Activated CD8-positive, alpha-beta memory T cell treated with anti-CD3 and anti-CD28 coated beads, Interleukin-2, amount 50 U/mL, for 48 hours (primary cell): Measurements from ENCODE around the gene RPL13.

Experiments
- DNase-seq: peaks from one replicate; pipeline ENCODE4 v3.0.0-alpha.2; 2020

The RPL13 gene

GRCh38 chr16:89545831-89546574, 14.5 kb upstream of the RPL13 start:
- no peak for DNase-seq

DNA sequence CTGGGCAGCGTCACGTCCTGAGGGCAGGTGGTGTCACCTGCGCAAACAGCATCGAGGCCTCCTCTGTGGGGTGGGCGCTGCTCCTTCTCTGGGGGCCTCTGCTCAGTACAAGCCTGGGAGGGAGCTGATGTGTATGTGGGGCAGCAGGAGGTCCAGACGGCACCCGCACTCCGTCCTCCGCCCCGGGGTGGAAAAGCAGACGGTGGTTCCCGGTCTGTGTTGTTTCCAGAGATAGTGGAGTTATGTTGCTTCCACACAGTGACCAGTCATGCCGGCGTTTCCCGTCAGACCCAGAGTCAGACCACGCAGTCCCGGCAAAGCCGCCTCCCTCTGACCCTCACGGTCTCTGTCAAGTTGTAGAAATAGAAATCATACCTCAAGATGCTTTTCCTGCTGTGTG, 13.7 kb upstream of the RPL13 start:
- no peak for DNase-seq

GRCh38 chr16:89547291-89547690, 13.2 kb upstream of the RPL13 start:
- no peak for DNase-seq

GRCh38 chr16:89547860-89548259, 12.6 kb upstream of the RPL13 start:
- DNase-seq, result no peak

- no peak for DNase-seq
Observed at GRCh38 chr16:89548344-89549006, 12.0 kb upstream of the RPL13 start.

DNA sequence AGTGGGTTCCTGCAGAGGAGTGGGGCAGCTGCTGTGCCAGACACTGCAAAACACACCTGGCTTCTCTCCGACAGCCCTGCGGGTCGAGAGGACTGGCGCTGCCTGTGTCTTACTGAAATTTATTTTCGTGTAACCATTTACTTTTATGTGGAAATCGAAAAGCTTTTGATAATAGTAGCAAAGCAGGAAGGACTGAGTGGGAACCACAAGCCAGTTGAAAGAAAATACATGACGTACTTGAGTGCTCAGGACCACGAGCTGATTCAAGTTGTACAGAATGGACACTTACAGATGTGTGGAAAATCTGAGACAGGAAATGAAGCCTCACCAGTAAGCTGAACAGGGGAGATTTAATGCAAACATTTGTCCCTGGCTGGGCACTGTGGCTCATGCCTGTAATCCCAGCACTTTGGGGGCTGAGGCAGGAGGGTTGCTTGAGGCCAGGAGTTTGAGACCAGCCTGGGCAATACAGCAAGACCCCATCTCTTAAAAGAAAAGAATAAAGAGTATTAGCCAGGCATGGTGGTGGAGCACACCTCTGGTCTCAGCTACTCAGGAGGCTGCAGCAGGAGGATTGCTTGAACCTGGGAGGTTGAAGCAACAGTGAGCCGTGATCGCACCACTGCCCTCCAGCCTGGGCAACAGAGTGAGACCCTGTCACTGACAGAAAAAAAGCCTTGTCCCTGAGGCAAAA, 11.3 kb upstream of the RPL13 start:
- DNase-seq, result no peak

DNA sequence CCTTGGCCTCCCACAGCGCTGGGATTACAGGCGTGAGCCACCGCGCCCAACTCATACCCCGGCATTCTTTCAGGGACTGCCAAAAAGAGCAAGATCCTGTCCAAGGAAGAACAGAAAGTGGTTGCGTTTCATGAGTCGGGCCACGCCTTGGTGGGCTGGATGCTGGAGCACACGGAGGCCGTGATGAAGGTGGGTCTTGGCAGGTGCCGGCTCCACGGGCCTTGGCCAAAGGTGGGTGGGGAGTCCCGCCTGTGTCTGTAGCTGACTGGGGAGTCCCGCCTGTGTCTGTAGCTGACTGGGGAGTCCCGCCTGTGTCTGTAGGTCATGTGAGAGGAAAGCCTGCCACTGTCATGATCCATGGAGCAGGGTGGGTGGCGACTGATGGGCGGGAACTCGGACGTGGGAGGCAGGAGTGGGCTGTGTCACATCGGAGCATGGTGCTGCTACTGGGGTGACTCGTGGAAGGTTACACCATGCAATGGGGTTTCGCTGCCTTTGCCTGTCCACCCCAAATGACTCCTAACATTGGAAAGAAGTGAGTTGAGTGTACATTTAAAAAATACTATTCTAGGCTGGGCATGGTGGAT, 10.0 kb upstream of the RPL13 start:
- DNase-seq, result no peak

DNA sequence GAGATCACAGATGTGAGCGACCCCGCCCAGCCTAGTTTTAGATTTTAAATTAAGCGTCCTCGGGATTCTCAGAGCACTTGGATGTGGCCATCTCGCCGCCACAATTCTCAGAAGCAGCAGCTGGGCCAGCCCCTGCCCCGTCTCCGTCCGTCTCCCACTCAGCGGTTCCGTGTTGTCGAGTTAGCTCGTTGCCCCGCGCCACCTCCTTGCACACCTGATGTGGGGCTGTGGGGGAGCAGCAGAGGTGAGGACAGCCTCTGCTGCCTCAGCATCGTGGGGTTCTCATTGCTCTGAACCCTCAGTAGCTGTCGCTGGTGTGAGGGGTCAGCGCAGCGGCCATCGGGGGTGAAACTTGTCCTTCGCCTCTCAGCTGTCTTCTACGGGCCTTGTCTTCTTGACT, 8.2 kb upstream of the RPL13 start:
- no peak for DNase-seq

DNA sequence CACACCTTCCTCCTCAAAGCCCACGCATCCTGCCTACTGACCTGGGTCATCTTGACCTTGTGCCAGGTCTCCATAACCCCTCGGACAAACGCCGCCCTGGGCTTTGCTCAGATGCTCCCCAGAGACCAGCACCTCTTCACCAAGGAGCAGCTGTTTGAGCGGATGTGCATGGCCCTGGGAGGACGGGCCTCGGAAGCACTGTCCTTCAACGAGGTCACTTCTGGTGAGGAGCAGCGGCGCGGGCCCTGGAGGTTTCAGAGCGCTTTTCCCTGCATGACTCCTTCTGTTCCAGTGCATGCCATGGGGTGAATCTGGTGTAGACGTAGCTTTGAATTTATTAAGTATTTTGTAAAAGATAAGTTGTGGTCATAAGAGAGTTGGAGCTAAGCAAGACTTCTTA, 7.6 kb upstream of the RPL13 start:
- no peak for DNase-seq

GRCh38 chr16:89553733-89554132, 6.7 kb upstream of the RPL13 start:
- DNase-seq, result no peak

- DNase-seq, result no peak
Observed at GRCh38 chr16:89554343-89554742, 6.1 kb upstream of the RPL13 start.

- no peak for DNase-seq
Observed at GRCh38 chr16:89555265-89555664, 5.2 kb upstream of the RPL13 start.

DNA sequence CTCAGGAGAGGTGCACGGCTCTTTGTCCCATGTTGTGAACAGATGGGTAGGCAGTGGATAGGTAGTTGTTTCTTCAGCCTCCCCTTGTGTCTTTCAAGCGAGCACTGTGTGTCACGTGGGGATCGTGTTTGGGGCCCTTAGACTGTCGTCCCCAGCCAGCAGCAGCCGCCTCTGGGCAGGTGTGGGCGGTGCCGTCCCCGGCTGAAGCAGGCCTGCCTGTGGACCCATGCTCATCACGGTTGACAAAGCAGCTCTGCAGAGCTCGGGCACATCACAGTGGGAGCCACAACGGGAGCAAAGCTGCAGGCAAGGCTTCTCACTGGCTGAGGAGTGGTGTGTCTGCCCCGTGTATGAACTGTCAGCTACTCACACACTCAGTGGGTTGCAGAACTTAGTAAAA, 4.7 kb upstream of the RPL13 start:
- no peak for DNase-seq

GRCh38 chr16:89556750-89557689, 3.5 kb upstream of the RPL13 start:
- peak; percentile 91 for DNase-seq

- no peak for DNase-seq
Observed at GRCh38 chr16:89557690-89558490, 2.6 kb upstream of the RPL13 start.

GRCh38 chr16:89561142-89561883, 831 bp downstream of the RPL13 start:
- no peak for DNase-seq

GRCh38 chr16:89561884-89562599, 1.6 kb downstream of the RPL13 start:
- DNase-seq, result no peak

DNA sequence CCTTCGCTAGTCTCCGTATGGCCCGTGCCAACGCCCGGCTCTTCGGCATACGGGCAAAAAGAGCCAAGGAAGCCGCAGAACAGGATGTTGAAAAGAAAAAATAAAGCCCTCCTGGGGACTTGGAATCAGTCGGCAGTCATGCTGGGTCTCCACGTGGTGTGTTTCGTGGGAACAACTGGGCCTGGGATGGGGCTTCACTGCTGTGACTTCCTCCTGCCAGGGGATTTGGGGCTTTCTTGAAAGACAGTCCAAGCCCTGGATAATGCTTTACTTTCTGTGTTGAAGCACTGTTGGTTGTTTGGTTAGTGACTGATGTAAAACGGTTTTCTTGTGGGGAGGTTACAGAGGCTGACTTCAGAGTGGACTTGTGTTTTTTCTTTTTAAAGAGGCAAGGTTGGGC, 2.5 kb downstream of the RPL13 start:
- DNase-seq, result no peak

DNA sequence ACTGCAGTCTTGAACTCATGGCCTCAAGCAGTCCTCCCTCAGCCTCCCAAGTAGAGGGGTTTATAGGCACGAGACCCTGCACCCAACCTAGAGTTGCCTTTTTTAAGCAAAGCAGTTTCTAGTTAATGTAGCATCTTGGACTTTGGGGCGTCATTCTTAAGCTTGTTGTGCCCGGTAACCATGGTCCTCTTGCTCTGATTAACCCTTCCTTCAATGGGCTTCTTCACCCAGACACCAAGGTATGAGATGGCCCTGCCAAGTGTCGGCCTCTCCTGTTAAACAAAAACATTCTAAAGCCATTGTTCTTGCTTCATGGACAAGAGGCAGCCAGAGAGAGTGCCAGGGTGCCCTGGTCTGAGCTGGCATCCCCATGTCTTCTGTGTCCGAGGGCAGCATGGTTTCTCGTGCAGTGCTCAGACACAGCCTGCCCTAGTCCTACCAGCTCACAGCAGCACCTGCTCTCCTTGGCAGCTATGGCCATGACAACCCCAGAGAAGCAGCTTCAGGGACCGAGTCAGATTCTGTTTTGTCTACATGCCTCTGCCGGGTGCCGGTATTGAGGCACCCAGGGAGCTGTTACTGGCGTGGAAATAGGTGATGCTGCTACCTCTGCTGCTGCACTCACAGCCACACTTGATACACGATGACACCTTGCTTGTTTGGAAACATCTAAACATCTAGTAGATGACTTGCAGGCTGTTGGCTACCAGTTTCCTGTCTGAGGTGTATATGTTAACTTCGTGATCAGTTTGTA, 3.3 kb downstream of the RPL13 start:
- peak; percentile 74 for DNase-seq
